Measurements from ENCODE around the gene KRT32. TPM values are rescaled to one million over a fixed set of nuclear protein-coding genes. Genes with fewer than 3 reads are reported as not detected.

The KRT32 gene
- total RNA-seq, 4 donors from 2014 or later: not detected

GRCh38 chr17:41440531-41441033 is 26.6 kb downstream of the KRT32 start, which contains the start of gene KRT38:
Gene KRT38, minus strand, starts transcription at chr17:41440983. Its CDS starts 62 bp downstream, at chr17:41440921.
- intact Hi-C loops (cut with DNase I; ENCODE audit: low total_unique reads): no loop called here
- TF ChIP-seq CTCF (IDR thresholded peaks at IDR 0.05): no peak
- TF ChIP-seq POLR2A (IDR thresholded peaks at IDR 0.05): no peak
- Histone ChIP-seq H3K9me3 (no peaks in the 10 kb centered on the region), H3K4me1 (no peaks in the 10 kb centered on the region), H3K27ac (no peak within 1 kb of the TSS), H3K4me3 (no peak within 1 kb of the TSS), H3K27me3 (no peaks in the 10 kb centered on the region), H3K36me3 (no peaks in the 10 kb centered on the region)
- no peak for DNase-seq

GRCh38 chr17:41439375-41439774 is 27.8 kb downstream of the KRT32 start:
- intact Hi-C loops (cut with DNase I; ENCODE audit: low total_unique reads): no loop called here
- H3K9me3 ChIP-seq: no peaks in the 10 kb centered on the region
- no peaks in the 10 kb centered on the region for H3K27me3 ChIP-seq
- no peak overlapping the region for H3K27ac ChIP-seq
- H3K36me3 ChIP-seq: no peaks in the 10 kb centered on the region
- TF ChIP-seq CTCF (IDR thresholded peaks at IDR 0.05) (no peak), POLR2A (IDR thresholded peaks at IDR 0.05) (no peak)
- no peak for DNase-seq
- H3K4me3 ChIP-seq: no peak overlapping the region
- no peaks in the 10 kb centered on the region for H3K4me1 ChIP-seq

- TF ChIP-seq CTCF (IDR thresholded peaks at IDR 0.05) (no peak), POLR2A (IDR thresholded peaks at IDR 0.05) (no peak)
- intact Hi-C loops (cut with DNase I; ENCODE audit: low total_unique reads): no loop called here
- H3K27me3 ChIP-seq: no peaks in the 10 kb centered on the region
- H3K4me1 ChIP-seq: no peaks in the 10 kb centered on the region
- no peaks in the 10 kb centered on the region for H3K36me3 ChIP-seq
- DNase-seq: no peak
- no peak overlapping the region for H3K4me3 ChIP-seq
- H3K27ac ChIP-seq: no peak overlapping the region
- no peaks in the 10 kb centered on the region for H3K9me3 ChIP-seq
Observed at GRCh38 chr17:41437769-41438168, 29.4 kb downstream of the KRT32 start.

GRCh38 chr17:41437254-41437653 is 29.9 kb downstream of the KRT32 start:
- Histone ChIP-seq H3K4me1 (no peaks in the 10 kb centered on the region), H3K27ac (no peak overlapping the region)

GRCh38 chr17:41434415-41434814 is 32.8 kb downstream of the KRT32 start:
- TF ChIP-seq POLR2A (IDR thresholded peaks at IDR 0.05) (no peak), CTCF (IDR thresholded peaks at IDR 0.05) (no peak)
- Histone ChIP-seq H3K4me3 (no peak overlapping the region), H3K27ac (peak overlapping the region; percentile 1 to 16)

More at GRCh38 chr17:41437254-41437653, 29.9 kb downstream of the KRT32 start:
- DNase-seq: no peak
- H3K27me3 ChIP-seq: no peaks in the 10 kb centered on the region
- intact Hi-C loops (cut with DNase I; ENCODE audit: low total_unique reads): no loop called here
- H3K9me3 ChIP-seq: no peaks in the 10 kb centered on the region
- H3K36me3 ChIP-seq: no peaks in the 10 kb centered on the region
- H3K4me3 ChIP-seq: no peak overlapping the region
- TF ChIP-seq POLR2A (IDR thresholded peaks at IDR 0.05): no peak
- no peak for TF ChIP-seq CTCF (IDR thresholded peaks at IDR 0.05)

More at GRCh38 chr17:41434415-41434814, 32.8 kb downstream of the KRT32 start:
- Histone ChIP-seq H3K9me3 (no peaks in the 10 kb centered on the region), H3K27me3 (no peaks in the 10 kb centered on the region), H3K4me1 (no peaks in the 10 kb centered on the region), H3K36me3 (no peaks in the 10 kb centered on the region)
- DNase-seq: no peak
- intact Hi-C loops (cut with DNase I; ENCODE audit: low total_unique reads): no loop called here
